PC-3 (cell line): ENCODE data around the gene CXXC5. TPM values are rescaled to one million over a fixed set of nuclear protein-coding genes. Genes with fewer than 3 reads are reported as not detected.
"Not testable (repeated sequence)": the region's sequence is repeated elsewhere in the genome, so short reads cannot be mapped to it uniquely, and the experiment has no call there.

Source experiments
- ATAC-seq: fragments of 200-7000 bp; cut with Tn5 transposase; 2 replicates; pipeline ENCODE4 v1.9.1; 2020; ENCODE audit warnings: mild to moderate bottlenecking, moderate library complexity
- BruUV-seq: library from RNA; stranded (reverse); fragments of 400-500 nt; replicated peaks from 2 replicates; lab custom pipeline; 2021; lab: Mats Ljungman, UMichigan
- CTCF ChIA-PET: fragments of 300-600 bp; sonication (Branson Sonifier 250); formaldehyde crosslinking; loops from one replicate; lab custom pipeline; 2022; ENCODE audit warnings: antibody characterized with exemption; lab: Charles Lee
- POLR2A ChIA-PET: fragments of 300-600 bp; sonication (Branson Sonifier 250); formaldehyde crosslinking; loops from one replicate; lab custom pipeline; 2022; ENCODE audit warnings: antibody characterized with exemption; ENCODE audit not compliant: unreplicated experiment; lab: Charles Lee
- DNase-seq: peaks from one replicate; pipeline ENCODE4 v3.0.0-alpha.2; 2015
- H2AFZ ChIP-seq: fragments of 300-600 bp; sonication (generic); 2 replicates; pipeline ENCODE4 v1.6.0; 2016; ENCODE audit warnings: antibody characterized with exemption, low read length
- H3F3A ChIP-seq: fragments of 300-600 bp; sonication (generic); one replicate; pipeline ENCODE4 v1.6.0; 2017; ENCODE audit warnings: antibody characterized with exemption, low read length, control low read depth, mild to moderate bottlenecking; ENCODE audit not compliant: unreplicated experiment
- H3K27ac ChIP-seq: fragments of 300-600 bp; sonication (generic); 2 replicates; pipeline ENCODE4 v1.5.1; 2016; ENCODE audit warnings: mild to moderate bottlenecking, low read length
- H3K27me3 ChIP-seq: fragments of 300-600 bp; sonication (generic); 2 replicates; pipeline ENCODE4 v1.6.1; 2016; ENCODE audit warnings: low read length, mixed read lengths
- H3K36me3 ChIP-seq: fragments of 300-600 bp; sonication (generic); 2 replicates; pipeline ENCODE4 v1.6.1; 2016; ENCODE audit warnings: low read depth, mixed run types, low read length, mixed read lengths
- H3K4me1 ChIP-seq: fragments of 300-600 bp; sonication (generic); 2 replicates; pipeline ENCODE4 v1.5.1; 2016; ENCODE audit warnings: low read length; ENCODE audit not compliant: insufficient read depth
- H3K4me2 ChIP-seq: fragments of 300-600 bp; sonication (generic); 2 replicates; pipeline ENCODE4 v1.6.0; 2016; ENCODE audit warnings: low read length
- H3K4me3 ChIP-seq: fragments of 300-600 bp; sonication (generic); 2 replicates; pipeline ENCODE4 v1.5.1; 2016; ENCODE audit warnings: mild to moderate bottlenecking, low read length, mixed read lengths
- H3K79me2 ChIP-seq: fragments of 300-600 bp; sonication (generic); 2 replicates; pipeline ENCODE4 v1.6.1; 2017; ENCODE audit warnings: low read length, mixed read lengths
- H3K9ac ChIP-seq: fragments of 300-600 bp; sonication (generic); 2 replicates; pipeline ENCODE4 v1.6.0; 2016; ENCODE audit warnings: mild to moderate bottlenecking, low read length
- H3K9me2 ChIP-seq: fragments of 300-600 bp; sonication (generic); replicated peaks from 2 replicates; pipeline ENCODE4 v1.6.1; 2016; ENCODE audit warnings: mixed run types, low read length, mixed read lengths
- H3K9me3 ChIP-seq: fragments of 300-600 bp; sonication (generic); 2 replicates; pipeline ENCODE4 v1.6.1; 2016; ENCODE audit warnings: low read length, mixed read lengths
- H4K20me1 ChIP-seq: fragments of 300-600 bp; sonication (generic); 2 replicates; pipeline ENCODE4 v1.6.1; 2016; ENCODE audit warnings: low read length, mixed read lengths
- CTCF ChIP-seq: fragments of 300-600 bp; sonication (generic); conservative IDR thresholded peaks from 2 replicates; pipeline ENCODE4 v1.5.1; 2017; ENCODE audit warnings: antibody characterized with exemption, low read depth, mild to moderate bottlenecking, low read length
- EZH2 ChIP-seq: fragments of 300-600 bp; sonication (generic); IDR thresholded peaks from one replicate; pipeline ENCODE4 v1.6.1; 2017; ENCODE audit warnings: antibody characterized with exemption, mild to moderate bottlenecking, low read length; ENCODE audit not compliant: unreplicated experiment
- EZH2phosphoT487 ChIP-seq: fragments of 300-600 bp; sonication (generic); IDR thresholded peaks from 2 replicates; pipeline ENCODE4 v1.6.1; 2018; ENCODE audit warnings: mild to moderate bottlenecking, antibody characterized with exemption, low read length, borderline replicate concordance
- intact Hi-C: fragments of 100-400 bp; cut with micrococcal nuclease; formaldehyde crosslinking; loops from 2 replicates; pipeline ENCODE4 v1.9.0; 2023
- total RNA-seq: library from RNA; depleted of rRNA; stranded (reverse); fragments of >200 nt; gene quantifications from 2 replicates; pipeline ENCODE4 v1.2.3, GENCODE V29; 2014

Gene CXXC5
- total RNA-seq, 1 experiment from 2014 or later, result 31.1 TPM

GRCh38 chr5:139611703-139612584, 36.2 kb upstream of the CXXC5 start:
- no peaks in the 10 kb centered on the region for H3K4me1 ChIP-seq
- H3K27ac ChIP-seq, result no peak overlapping the region
- no peaks in the 10 kb centered on the region for H3K9me3 ChIP-seq
- no peak for ATAC-seq
- no peaks in the 10 kb centered on the region for H3K27me3 ChIP-seq
- no peaks in the 10 kb centered on the region for H3K9me2 ChIP-seq
- CTCF ChIA-PET, result no interaction called here
- intact Hi-C loops, result no loop called here
- H3F3A ChIP-seq, result no peaks in the 10 kb centered on the region
- H3K36me3 ChIP-seq, result peaks cover 10% of the 10 kb centered on the region
- peaks cover 47% of the 10 kb centered on the region for H3K79me2 ChIP-seq
- no peak overlapping the region for H3K9ac ChIP-seq
- no peaks in the 10 kb centered on the region for H4K20me1 ChIP-seq
- no peak for DNase-seq
- POLR2A ChIA-PET, result no interaction called here
- H2AFZ ChIP-seq, result no peak overlapping the region
- H3K4me2 ChIP-seq, result no peak overlapping the region
- TF ChIP-seq CTCF (no peak), EZH2 (no peak), EZH2phosphoT487 (no peak)
- no peak overlapping the region for H3K4me3 ChIP-seq
- BruUV-seq, result no TSS peak

- intact Hi-C loops, result no loop called here
- no peaks in the 10 kb centered on the region for H3F3A ChIP-seq
- ATAC-seq, result no peak
- ChIA-PET POLR2A (no interaction called here), CTCF (no interaction called here)
- no peaks in the 10 kb centered on the region for H3K9me3 ChIP-seq
- H3K27me3 ChIP-seq, result no peaks in the 10 kb centered on the region
- peaks cover 22% of the 10 kb centered on the region for H3K36me3 ChIP-seq
- no peak overlapping the region for H3K4me2 ChIP-seq
- H3K9me2 ChIP-seq, result no peaks in the 10 kb centered on the region
- no peaks in the 10 kb centered on the region for H3K4me1 ChIP-seq
- no peak overlapping the region for H2AFZ ChIP-seq
- no peak overlapping the region for H3K27ac ChIP-seq
- no peak overlapping the region for H3K4me3 ChIP-seq
- BruUV-seq, result no TSS peak
- H4K20me1 ChIP-seq, result 0 out of 2 replicates have a peak, but pooled peaks cover 3% of the 10 kb centered on the region
- no peak for TF ChIP-seq CTCF
- TF ChIP-seq EZH2phosphoT487, result no peak
- no peak for TF ChIP-seq EZH2
- no peak overlapping the region for H3K9ac ChIP-seq
- H3K79me2 ChIP-seq, result no peaks in the 10 kb centered on the region
- no peak for DNase-seq
Measured at GRCh38 chr5:139619861-139620260, 28.3 kb upstream of the CXXC5 start.

GRCh38 chr5:139625398-139625797, 22.8 kb upstream of the CXXC5 start:
- H3K4me2 ChIP-seq, H3K9me2 ChIP-seq, H3K79me2 ChIP-seq, POLR2A ChIA-PET, H3K9ac ChIP-seq, H3K9me3 ChIP-seq, H4K20me1 ChIP-seq, H2AFZ ChIP-seq, intact Hi-C loops, DNase-seq, H3K27me3 ChIP-seq, BruUV-seq, H3F3A ChIP-seq, H3K4me1 ChIP-seq, H3K27ac ChIP-seq, H3K4me3 ChIP-seq, ATAC-seq, CTCF ChIA-PET: not testable (repeated sequence)
- peaks cover 47% of the 10 kb centered on the region for H3K36me3 ChIP-seq
